Fibroblast of pulmonary artery (primary cell): Measurements from ENCODE around the gene DNAJA4.

Source experiments
- DNase-seq: peaks from one replicate; pipeline ENCODE4 v3.0.0-alpha.2; 2010; ENCODE audit warnings: low read depth
- H3K4me3 ChIP-seq: replicated peaks from 2 replicates; pipeline ENCODE4 v1.5.1; 2011; ENCODE audit warnings: low read depth, mild to moderate bottlenecking, control low read depth, low read length, moderate library complexity
- TF ChIP-seq, protein P1 (sequence below): IDR thresholded peaks from 2 replicates; pipeline ENCODE4 v1.5.1; 2011; ENCODE audit warnings: mild to moderate bottlenecking, control low read depth, low read length, inconsistent platforms; ENCODE audit errors: missing control alignments

Gene DNAJA4

GRCh38 chr15:78324144-78324543, 59.8 kb downstream of the DNAJA4 start:
- TF ChIP-seq, protein P1, sequence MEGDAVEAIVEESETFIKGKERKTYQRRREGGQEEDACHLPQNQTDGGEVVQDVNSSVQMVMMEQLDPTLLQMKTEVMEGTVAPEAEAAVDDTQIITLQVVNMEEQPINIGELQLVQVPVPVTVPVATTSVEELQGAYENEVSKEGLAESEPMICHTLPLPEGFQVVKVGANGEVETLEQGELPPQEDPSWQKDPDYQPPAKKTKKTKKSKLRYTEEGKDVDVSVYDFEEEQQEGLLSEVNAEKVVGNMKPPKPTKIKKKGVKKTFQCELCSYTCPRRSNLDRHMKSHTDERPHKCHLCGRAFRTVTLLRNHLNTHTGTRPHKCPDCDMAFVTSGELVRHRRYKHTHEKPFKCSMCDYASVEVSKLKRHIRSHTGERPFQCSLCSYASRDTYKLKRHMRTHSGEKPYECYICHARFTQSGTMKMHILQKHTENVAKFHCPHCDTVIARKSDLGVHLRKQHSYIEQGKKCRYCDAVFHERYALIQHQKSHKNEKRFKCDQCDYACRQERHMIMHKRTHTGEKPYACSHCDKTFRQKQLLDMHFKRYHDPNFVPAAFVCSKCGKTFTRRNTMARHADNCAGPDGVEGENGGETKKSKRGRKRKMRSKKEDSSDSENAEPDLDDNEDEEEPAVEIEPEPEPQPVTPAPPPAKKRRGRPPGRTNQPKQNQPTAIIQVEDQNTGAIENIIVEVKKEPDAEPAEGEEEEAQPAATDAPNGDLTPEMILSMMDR, result no peak
- DNase-seq, result no peak
- H3K4me3 ChIP-seq, result no peak overlapping the region

GRCh38 chr15:78325092-78325843, 60.9 kb downstream of the DNAJA4 start:
- no peak overlapping the region for H3K4me3 ChIP-seq
- peak; percentile 25 for DNase-seq
- TF ChIP-seq, protein P1, result no peak

DNA sequence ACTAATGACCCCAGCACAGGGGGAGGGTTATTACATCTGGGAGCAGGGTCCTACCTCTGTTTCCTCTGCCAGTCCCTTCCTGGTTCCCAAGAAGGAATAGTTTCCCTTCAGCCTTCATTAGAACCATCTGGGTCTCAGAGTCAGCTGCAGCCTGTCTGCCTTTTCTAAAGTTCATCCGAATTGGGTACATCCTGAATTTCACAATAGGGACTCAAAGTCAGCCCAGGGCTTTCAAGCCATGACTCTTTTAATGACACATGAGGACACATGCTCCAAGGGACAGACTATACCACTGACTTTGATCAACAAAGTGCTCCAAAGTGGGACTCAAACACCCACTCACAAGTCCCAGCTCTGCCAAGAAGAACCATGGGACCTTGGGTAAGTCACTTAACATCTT, 63.1 kb downstream of the DNAJA4 start:
- no peak overlapping the region for H3K4me3 ChIP-seq
- no peak for DNase-seq
- TF ChIP-seq, protein P1, result no peak

DNA sequence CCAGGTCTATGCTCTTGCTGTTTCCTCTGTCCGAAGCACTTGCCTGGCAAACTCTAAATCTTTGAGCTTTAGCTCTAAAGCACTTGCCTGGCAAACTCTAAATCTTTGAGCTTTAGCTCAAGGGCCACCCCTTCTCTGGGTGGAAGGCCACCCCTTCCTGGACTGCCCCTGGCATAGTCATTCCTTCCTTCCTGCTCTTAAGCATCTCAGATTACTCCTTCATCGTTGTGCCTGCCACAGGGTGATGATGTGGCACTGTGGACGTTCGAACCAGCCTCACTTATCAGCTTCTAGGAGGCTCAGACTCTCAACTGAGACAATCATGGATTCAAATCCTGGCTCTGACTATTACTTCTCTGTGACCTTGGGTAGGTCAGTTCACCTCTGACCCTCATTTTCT, 65.3 kb downstream of the DNAJA4 start:
- no peak for DNase-seq
- TF ChIP-seq, protein P1, result no peak

More for the DNA sequence above, 65.3 kb downstream of the DNAJA4 start:
- H3K4me3 ChIP-seq, result no peak overlapping the region
